K562 (cell line): ENCODE data around the gene SPTBN4.

Experiments
- CHD2 ChIP-seq: IDR thresholded peaks from 2 replicates; pipeline ENCODE4 v1.6.1; 2011; ENCODE audit warnings: low read depth, low read length
- CTCF ChIP-seq, 3 experiments: IDR thresholded peaks in 2 of 3; conservative IDR thresholded peaks in 1 of 3; 2 replicates each; pipeline ENCODE4 v1.5.1; 2011 to 2012; ENCODE audit warnings: low read length in 3 of 3, mild to moderate bottlenecking in 3 of 3, control low read depth in 2 of 3, improper control_type of control experiment in 1 of 3, inconsistent platforms in 1 of 3, low read depth in 1 of 3, mixed read lengths in 1 of 3, moderate library complexity in 1 of 3; ENCODE audit not compliant: insufficient read depth in 2 of 3
- HCFC1 ChIP-seq: IDR thresholded peaks from 2 replicates; pipeline ENCODE4 v1.6.1; 2012; ENCODE audit warnings: low read depth, low read length, improper control_type of control experiment
- JUN ChIP-seq, 2 experiments: sonication (generic) in 1 of 2; formaldehyde crosslinking in 1 of 2; IDR thresholded peaks; 2 replicates each; pipeline versions ENCODE4 v1.6.1 to v1.8.0; 2012 to 2022; ENCODE audit warnings: borderline replicate concordance in 2 of 2, mild to moderate bottlenecking in 2 of 2, improper control_type of control experiment in 1 of 2, low read depth in 1 of 2, low read length in 1 of 2, missing genetic modification reagents in 1 of 2
- MAZ ChIP-seq, 2 experiments: fragments of 450-650 bp in 1 of 2; sonication (generic) in 1 of 2; formaldehyde crosslinking; IDR thresholded peaks in 1 of 2; conservative IDR thresholded peaks in 1 of 2; 2 replicates each; pipeline versions ENCODE4 v1.4.0 to v1.5.0; 2020; ENCODE audit warnings: mild to moderate bottlenecking in 1 of 2, missing genetic modification reagents in 1 of 2
- MYBL2 ChIP-seq, 2 experiments: fragments of 450-650 bp in 1 of 2; sonication (generic) in 1 of 2; formaldehyde crosslinking in 1 of 2; IDR thresholded peaks; 2 replicates each; pipeline versions ENCODE4 v1.6.1 to v1.8.1; 2017 to 2022; ENCODE audit warnings: borderline replicate concordance in 1 of 2, inconsistent platforms in 1 of 2, low read depth in 1 of 2, mild to moderate bottlenecking in 1 of 2, missing genetic modification reagents in 1 of 2, moderate library complexity in 1 of 2
- PCBP2 ChIP-seq: fragments of 200-400 bp; formaldehyde crosslinking; IDR thresholded peaks from 2 replicates; pipeline ENCODE4 v1.6.1; 2018; ENCODE audit warnings: low read length, low read depth, mild to moderate bottlenecking, moderate library complexity; ENCODE audit not compliant: poor library complexity, severe bottlenecking
- PHF21A ChIP-seq: fragments of 450-650 bp; IDR thresholded peaks from 2 replicates; pipeline ENCODE4 v1.6.1; 2017; ENCODE audit warnings: low read depth, borderline replicate concordance
- PPARD ChIP-seq: fragments of 250-450 bp; sonication (Bioruptor Pico); IDR thresholded peaks from 2 replicates; pipeline ENCODE4 v1.8.0; 2022; ENCODE audit warnings: inconsistent platforms, mild to moderate bottlenecking, moderate library complexity
- TCF15 ChIP-seq: fragments of 250-450 bp; sonication (Bioruptor Pico); IDR thresholded peaks from 2 replicates; pipeline ENCODE4 v1.8.0; 2022; ENCODE audit warnings: moderate library complexity, mild to moderate bottlenecking, inconsistent platforms
- YY1 ChIP-seq, 3 experiments: IDR thresholded peaks; 2 replicates each; pipeline ENCODE4 v1.6.1; 2011; ENCODE audit warnings: low read length in 2 of 3, mild to moderate bottlenecking in 2 of 3, moderate library complexity in 2 of 3, borderline replicate concordance in 1 of 3, control low read depth in 1 of 3, low read depth in 1 of 3; ENCODE audit not compliant: insufficient read depth in 3 of 3, insufficient replicate concordance in 2 of 3, control insufficient read depth in 1 of 3, insufficient read length in 1 of 3; ENCODE audit errors: extremely low read depth in 1 of 3
- ZNF133 ChIP-seq: fragments of 250-450 bp; sonication (Bioruptor Pico); IDR thresholded peaks from 2 replicates; pipeline ENCODE4 v1.4.0; 2020; ENCODE audit warnings: mild to moderate bottlenecking

- TF ChIP-seq MAZ (CRISPR knock-in tag; conservative IDR thresholded peaks at IDR 0.05 in 1 of 2, IDR thresholded peaks at IDR 0.05 in 1 of 2) (peak; percentile 86 to 95; a peak in 3 of 4 replicates), TCF15 (CRISPR knock-in tag) (no peak), HCFC1 (no peak), YY1 (IDR thresholded peaks at IDR 0.05; ENCODE audit: borderline replicate concordance in 1 of 3, control insufficient read depth in 1 of 3, extremely low read depth in 1 of 3, insufficient read depth in 3 of 3, insufficient read length in 1 of 3, insufficient replicate concordance in 2 of 3, low read depth in 1 of 3, low read length in 2 of 3) (peak in 2 of 3 experiments; percentile 66 to 89), PPARD (CRISPR knock-in tag) (no peak), MYBL2 (IDR thresholded peaks at IDR 0.05; ENCODE audit: low read depth) (no peak), MYBL2 (CRISPR knock-in tag; IDR thresholded peaks at IDR 0.05; ENCODE audit: borderline replicate concordance) (no peak), PCBP2 (no peak), JUN (IDR thresholded peaks at IDR 0.05; ENCODE audit: borderline replicate concordance, low read depth, low read length) (0 out of 2 replicates have a peak, but pooled peaks have one; percentile 3), JUN (CRISPR knock-in tag; IDR thresholded peaks at IDR 0.05; ENCODE audit: borderline replicate concordance) (no peak), CTCF (IDR thresholded peaks at IDR 0.05 in 2 of 3, conservative IDR thresholded peaks at IDR 0.05 in 1 of 3; ENCODE audit: insufficient read depth in 2 of 3, low read depth in 1 of 3, low read length in 3 of 3) (no peak), ZNF133 (CRISPR knock-in tag) (no peak), PHF21A (peak; percentile 7; the same call in 1 of the 2 replicates), CHD2 (peak; percentile 55; the same call in 1 of the 2 replicates)
Measured at GRCh38 chr19:40433391-40434216, 33.2 kb upstream of the SPTBN4 start.
